Left forelimb (tissue), 1 donor: ENCODE results near the gene GNAT2.

ENCODE experiments used
- DNase-seq: peaks from one replicate; pipeline ENCODE4 v3.0.0-alpha.2; 2018; ENCODE audit warnings: low spot score

Gene GNAT2

GRCh38 chr1:109627692-109628399 lies 8.4 kb upstream of the GNAT2 start:
- DNase-seq, result no peak

- DNase-seq, result no peak
These were observed 7.4 kb upstream of the GNAT2 start for GRCh38 chr1:109626682-109627408.

GRCh38 chr1:109625601-109626560 lies 6.5 kb upstream of the GNAT2 start:
- peak; percentile 70 for DNase-seq

GRCh38 chr1:109625176-109625575 lies 5.8 kb upstream of the GNAT2 start:
- peak; percentile 61 for DNase-seq

- peak; percentile 63 for DNase-seq
These were observed 5.0 kb upstream of the GNAT2 start for GRCh38 chr1:109624201-109625010.

GRCh38 chr1:109623601-109624161 lies 4.3 kb upstream of the GNAT2 start:
- DNase-seq, result peak; percentile 65

GRCh38 chr1:109622895-109623294 lies 3.5 kb upstream of the GNAT2 start:
- DNase-seq, result no peak

- DNase-seq, result peak; percentile 58
These were observed 2.9 kb upstream of the GNAT2 start for GRCh38 chr1:109622137-109622892.

- DNase-seq, result peak; percentile 60
These were observed 2.1 kb upstream of the GNAT2 start for GRCh38 chr1:109621379-109622136.

GRCh38 chr1:109620841-109621286 lies 1.4 kb upstream of the GNAT2 start:
- peak; percentile 95 for DNase-seq

GRCh38 chr1:109620401-109620791 lies 980 bp upstream of the GNAT2 start:
- peak; percentile 78 for DNase-seq

- peak; percentile 17 for DNase-seq
These were observed 498 bp downstream of the GNAT2 start for GRCh38 chr1:109618661-109619575.

GRCh38 chr1:109617291-109617801 lies 2.1 kb downstream of the GNAT2 start:
- DNase-seq, result no peak

GRCh38 chr1:109616391-109616790 lies 3.0 kb downstream of the GNAT2 start:
- DNase-seq, result no peak

- DNase-seq, result no peak
These were observed 3.5 kb downstream of the GNAT2 start for GRCh38 chr1:109615879-109616278.

GRCh38 chr1:109613361-109614147 lies 5.9 kb downstream of the GNAT2 start:
- DNase-seq, result no peak

- no peak for DNase-seq
These were observed 8.0 kb downstream of the GNAT2 start for GRCh38 chr1:109611308-109611990.
